Skin epidermis (tissue), 12 donors: ENCODE results near the gene AAK1.
"Not testable (repeated sequence)": the region's sequence is repeated elsewhere in the genome, so short reads cannot be mapped to it uniquely, and the experiment has no call there.

ENCODE experiments used
- H3K27ac ChIP-seq, 21 experiments: fragments of 200-600 bp; sonication (generic) in 11 of 21; one replicate each; pipeline ENCODE4 v1.5.0; 2020; ENCODE audit warnings: mild to moderate bottlenecking in 3 of 21, inconsistent platforms in 2 of 21, moderate library complexity in 2 of 21
- H3K4me3 ChIP-seq, 7 experiments: fragments of 200-600 bp; sonication (generic) in 2 of 7; one replicate each; pipeline ENCODE4 v1.5.0; 2020; ENCODE audit warnings: inconsistent platforms in 2 of 7, mild to moderate bottlenecking in 2 of 7, moderate library complexity in 1 of 7

Gene AAK1

GRCh38 chr2:69580486-69580885 is 63.1 kb downstream of the AAK1 start:
- Histone ChIP-seq H3K27ac (no peak overlapping the region), H3K4me3 (no peak overlapping the region)

- no peak overlapping the region for H3K27ac ChIP-seq
Measured at GRCh38 chr2:69579536-69579935, 64.0 kb downstream of the AAK1 start.

GRCh38 chr2:69578198-69578540 is 65.4 kb downstream of the AAK1 start:
- H3K27ac ChIP-seq, result no peak overlapping the region

More at GRCh38 chr2:69579536-69579935, 64.0 kb downstream of the AAK1 start:
- no peak overlapping the region for H3K4me3 ChIP-seq

GRCh38 chr2:69577467-69578197 is 65.9 kb downstream of the AAK1 start:
- Histone ChIP-seq H3K27ac (no peak overlapping the region), H3K4me3 (no peak overlapping the region)

More at GRCh38 chr2:69578198-69578540, 65.4 kb downstream of the AAK1 start:
- H3K4me3 ChIP-seq, result no peak overlapping the region

GRCh38 chr2:69576880-69577279 is 66.7 kb downstream of the AAK1 start:
- no peak overlapping the region for H3K27ac ChIP-seq
- H3K4me3 ChIP-seq, result no peak overlapping the region

DNA sequence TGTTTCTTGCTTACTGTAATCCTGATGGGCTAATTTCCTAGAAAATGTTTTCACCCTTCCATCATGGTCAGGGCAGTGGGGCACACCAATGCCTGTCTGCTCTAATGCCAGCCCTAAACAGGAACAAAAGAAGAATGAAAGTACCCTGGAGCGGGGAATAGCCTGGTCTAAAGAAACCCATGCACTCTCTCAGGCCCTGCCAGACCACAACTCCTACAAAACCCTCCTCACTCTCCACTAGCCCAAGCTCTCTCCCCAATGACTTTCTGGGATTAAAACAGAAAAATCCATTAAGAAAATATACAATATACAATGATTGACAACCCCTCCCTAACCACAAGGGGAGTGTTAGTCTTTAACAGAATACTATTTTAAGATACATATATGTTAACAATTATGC is 67.6 kb downstream of the AAK1 start:
- no peak overlapping the region for H3K27ac ChIP-seq
- H3K4me3 ChIP-seq, result no peak overlapping the region

DNA sequence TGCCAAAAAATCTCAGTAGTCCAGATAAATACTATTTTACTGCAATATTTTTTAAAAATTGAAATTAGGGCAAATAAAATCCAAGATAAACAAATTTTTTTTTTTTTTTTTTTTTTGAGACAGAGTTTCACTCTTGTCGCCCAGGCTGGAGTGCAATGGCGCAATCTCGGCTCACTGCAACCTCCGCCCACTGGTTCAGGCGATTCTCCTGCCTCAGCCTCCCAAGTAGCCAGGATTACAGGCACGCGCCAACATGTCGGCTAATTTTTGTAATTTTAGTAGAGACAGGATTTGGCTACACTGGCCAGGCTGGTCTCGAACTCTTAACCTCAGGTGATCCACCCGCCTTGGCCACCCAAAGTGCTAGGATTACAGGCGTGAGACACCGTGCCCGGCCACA is 68.2 kb downstream of the AAK1 start:
- not testable (repeated sequence) for H3K4me3 ChIP-seq, H3K27ac ChIP-seq

DNA sequence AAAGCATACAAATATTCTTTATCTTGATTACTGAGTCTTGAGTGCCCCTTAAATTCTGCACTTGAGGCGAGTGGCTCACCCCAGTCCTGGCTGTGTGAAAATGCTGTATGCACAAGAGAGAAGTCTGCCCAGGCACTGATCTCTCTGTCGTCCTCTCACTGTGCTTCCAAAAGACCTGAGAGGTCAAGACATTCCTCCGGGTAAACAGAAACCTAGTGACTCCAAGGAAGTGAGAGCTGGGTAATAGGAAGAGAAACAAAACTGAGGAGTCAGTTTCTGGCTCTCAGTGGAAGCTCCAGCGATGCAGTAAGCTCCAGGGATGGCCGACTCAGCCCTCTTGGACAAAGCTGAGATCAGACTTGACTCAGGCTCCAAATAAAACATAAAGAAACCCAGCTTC is 70.9 kb downstream of the AAK1 start:
- Histone ChIP-seq H3K27ac (peak overlapping the region in 1 of 21 experiments; percentile 20), H3K4me3 (no peak overlapping the region)

DNA sequence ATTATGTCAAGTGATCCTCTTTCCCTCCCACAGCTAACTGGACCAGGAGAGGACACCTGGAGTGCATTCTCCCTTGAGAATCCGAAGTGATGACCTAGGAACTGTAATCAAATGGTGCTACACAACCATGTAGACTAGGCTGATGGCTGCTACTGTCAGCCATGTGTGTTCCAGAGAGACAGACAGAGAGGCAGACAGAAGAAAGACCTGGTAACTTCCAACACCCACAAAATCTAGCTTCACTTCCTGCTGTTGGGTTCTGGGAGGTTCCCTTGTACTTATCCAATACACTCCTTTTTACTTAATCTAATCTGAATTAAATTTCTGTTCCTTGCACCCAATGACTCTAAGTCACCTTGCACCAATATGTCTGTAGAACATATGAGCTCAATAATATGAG is 72.3 kb downstream of the AAK1 start:
- no peak overlapping the region for H3K4me3 ChIP-seq
- peak overlapping the region in 1 of 21 experiments; percentile 4 for H3K27ac ChIP-seq

- H3K27ac ChIP-seq, result no peak overlapping the region
- H3K4me3 ChIP-seq, result no peak overlapping the region
Measured at GRCh38 chr2:69570474-69570873, 73.1 kb downstream of the AAK1 start.

- H3K27ac ChIP-seq, result no peak overlapping the region
- no peak overlapping the region for H3K4me3 ChIP-seq
Measured at GRCh38 chr2:69567909-69568300, 75.6 kb downstream of the AAK1 start.

- H3K4me3 ChIP-seq, result no peak overlapping the region
- no peak overlapping the region for H3K27ac ChIP-seq
Measured at GRCh38 chr2:69567157-69567908, 76.2 kb downstream of the AAK1 start.

- H3K4me3 ChIP-seq, result no peak overlapping the region
- H3K27ac ChIP-seq, result no peak overlapping the region
Measured at GRCh38 chr2:69566669-69567068, 76.9 kb downstream of the AAK1 start.

GRCh38 chr2:69565431-69565839 is 78.1 kb downstream of the AAK1 start:
- no peak overlapping the region for H3K4me3 ChIP-seq
- H3K27ac ChIP-seq, result no peak overlapping the region

DNA sequence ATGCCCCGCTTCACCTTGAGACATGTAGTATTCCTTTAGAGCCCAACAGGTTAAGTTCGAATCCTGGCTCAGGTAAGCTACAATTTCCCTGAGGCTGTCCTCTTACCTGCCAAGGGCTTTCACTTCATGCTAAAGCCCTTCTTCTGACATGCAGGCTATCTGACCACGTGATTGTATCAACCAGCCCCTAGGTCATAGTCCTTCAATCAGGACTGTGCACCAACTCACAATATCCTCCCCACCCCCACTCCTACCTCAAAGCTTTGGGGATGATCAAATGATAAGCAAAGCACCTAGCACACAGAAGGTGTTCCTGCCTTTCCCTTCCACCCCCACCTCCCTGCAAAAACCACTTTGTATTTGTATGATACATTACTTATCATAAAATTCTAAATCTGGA is 78.9 kb downstream of the AAK1 start:
- Histone ChIP-seq H3K4me3 (no peak overlapping the region), H3K27ac (no peak overlapping the region)

- H3K27ac ChIP-seq, result no peak overlapping the region
- no peak overlapping the region for H3K4me3 ChIP-seq
Measured at GRCh38 chr2:69563021-69563420, 80.5 kb downstream of the AAK1 start.

GRCh38 chr2:69561101-69561500 is 82.4 kb downstream of the AAK1 start:
- Histone ChIP-seq H3K27ac (no peak overlapping the region), H3K4me3 (no peak overlapping the region)

DNA sequence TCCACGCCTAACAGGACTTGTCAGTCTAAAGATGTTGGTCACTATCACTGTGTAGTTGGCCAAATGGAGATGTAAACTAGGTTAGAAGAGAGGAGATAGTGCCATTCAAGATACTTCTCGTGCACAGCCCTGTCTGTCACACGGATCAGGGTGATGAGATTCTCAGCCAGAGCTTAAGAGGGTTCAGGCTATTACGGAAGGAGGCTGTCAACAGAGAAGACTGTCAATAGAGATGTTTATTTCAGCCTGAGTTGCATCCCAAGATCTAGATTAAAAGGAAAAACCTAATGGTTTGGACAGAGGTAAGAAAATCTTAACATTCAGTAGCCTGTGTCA is 83.4 kb downstream of the AAK1 start:
- H3K4me3 ChIP-seq, result no peak overlapping the region
- no peak overlapping the region for H3K27ac ChIP-seq

DNA sequence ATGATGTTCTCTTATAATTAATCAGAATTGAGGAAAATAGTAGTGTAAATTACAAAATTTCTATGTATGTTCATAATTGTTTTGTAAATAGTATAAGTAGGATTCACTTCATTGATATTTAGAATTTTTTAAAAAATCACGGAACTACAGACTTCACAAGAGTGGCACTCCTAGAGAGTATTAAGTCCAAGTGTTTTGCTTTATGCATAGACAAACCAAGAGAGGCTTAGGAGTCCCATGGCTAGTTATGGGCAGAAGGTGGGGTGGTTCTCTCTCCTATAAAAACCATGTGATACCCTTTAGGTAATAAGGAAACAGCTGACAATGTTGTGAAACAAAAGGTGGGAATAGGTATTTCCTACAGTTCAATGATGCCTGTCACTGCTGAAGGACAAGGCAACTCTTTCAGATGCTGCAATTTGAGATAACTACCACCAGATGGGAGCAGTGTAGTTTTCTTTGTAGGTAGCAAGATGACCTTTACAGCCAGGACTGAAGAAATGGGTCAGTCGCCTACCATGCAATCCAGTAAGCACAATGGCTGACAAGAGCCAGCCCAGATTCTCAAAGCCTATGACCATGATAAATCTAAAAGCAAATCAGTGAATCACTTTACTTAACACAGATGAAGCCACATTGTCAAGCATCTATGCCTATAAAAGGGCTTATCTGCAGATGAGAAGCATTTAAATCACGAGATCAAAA is 83.9 kb downstream of the AAK1 start:
- H3K27ac ChIP-seq, result no peak overlapping the region
- no peak overlapping the region for H3K4me3 ChIP-seq

- Histone ChIP-seq H3K27ac (no peak overlapping the region), H3K4me3 (no peak overlapping the region)
Measured at GRCh38 chr2:69556008-69556407, 87.5 kb downstream of the AAK1 start.

GRCh38 chr2:69554981-69555380 is 88.6 kb downstream of the AAK1 start:
- H3K27ac ChIP-seq, result peak overlapping the region in 15 of 21 experiments; percentile 2 to 55 (median 34)

More at GRCh38 chr2:69554981-69555380, 88.6 kb downstream of the AAK1 start:
- H3K4me3 ChIP-seq, result no peak overlapping the region
